Left lung (tissue), 10 donors: Measurements from ENCODE around the gene GMPPA. TPM values are rescaled to one million over a fixed set of nuclear protein-coding genes. Genes with fewer than 3 reads are reported as not detected.

Source experiments
- ATAC-seq: fragments of 200-7000 bp; cut with Tn5 transposase; one replicate; pipeline ENCODE4 v1.9.1; 2020; ENCODE audit warnings: moderate library complexity
- DNase-seq, 4 donors: peaks; one replicate each; pipeline ENCODE4 v3.0.0-alpha.2; 2013 to 2020
- H3K27ac ChIP-seq, 2 donors: fragments of 200-600 bp; sonication (generic) in 1 of 2; one replicate each; pipeline versions ENCODE4 v1.5.0 to v1.8.0; 2020 to 2021
- H3K27me3 ChIP-seq, 2 donors: fragments of 200-600 bp; sonication (generic) in 1 of 2; one replicate each; pipeline versions ENCODE4 v1.5.0 to v1.8.0; 2020 to 2021
- H3K36me3 ChIP-seq, 2 donors: fragments of 200-600 bp; sonication (generic) in 1 of 2; one replicate each; pipeline versions ENCODE4 v1.5.0 to v1.8.0; 2020 to 2021
- H3K4me1 ChIP-seq, 2 donors: fragments of 200-600 bp; one replicate each; pipeline ENCODE4 v1.8.0; 2021
- H3K4me3 ChIP-seq, 2 donors: fragments of 200-600 bp; sonication (generic) in 1 of 2; one replicate each; pipeline versions ENCODE4 v1.5.0 to v1.8.0; 2020 to 2021; ENCODE audit warnings: mild to moderate bottlenecking in 1 of 2
- H3K9me3 ChIP-seq, 2 donors: fragments of 200-600 bp; sonication (generic) in 1 of 2; one replicate each; pipeline versions ENCODE4 v1.5.0 to v1.8.0; 2020 to 2021
- intact Hi-C, 2 donors: fragments of 100-400 bp; cut with DNase I; formaldehyde crosslinking; loops; one replicate each; pipeline versions ENCODE4 v1.11.2 to v1.14.2; 2022
- polyA plus RNA-seq, 6 donors: library from polyadenylated mRNA; unstranded; fragments of 120-200 nt; gene quantifications; one replicate each; pipeline ENCODE4 v1.2.1, GENCODE V29; 2013; ENCODE audit not compliant: insufficient read length in 6 of 6
- total RNA-seq, 2 donors: library from RNA; stranded (reverse); fragmentation: NEBNext Ultra II Directional; extraction: Animal tissue kit (Norgen Biotek cat#: 25700); gene quantifications; one replicate each; pipeline ENCODE4 v1.2.1, GENCODE V29; 2021
- TF ChIP-seq, protein P1 (sequence below), 2 donors: fragments of 200-600 bp; sonication (generic) in 1 of 2; IDR thresholded peaks; one replicate each; pipeline versions ENCODE4 v1.5.0 to v1.8.0; 2021; ENCODE audit warnings: antibody characterized with exemption in 2 of 2
- donor health status: DM: no; HTN: yes; CAD: no.
- donor health status: DM: no; HTN: no; CAD: no.

The GMPPA gene
- total and polyA plus RNA-seq, 8 donors, result 20.6 to 50.1 (median 25.4) TPM

DNA sequence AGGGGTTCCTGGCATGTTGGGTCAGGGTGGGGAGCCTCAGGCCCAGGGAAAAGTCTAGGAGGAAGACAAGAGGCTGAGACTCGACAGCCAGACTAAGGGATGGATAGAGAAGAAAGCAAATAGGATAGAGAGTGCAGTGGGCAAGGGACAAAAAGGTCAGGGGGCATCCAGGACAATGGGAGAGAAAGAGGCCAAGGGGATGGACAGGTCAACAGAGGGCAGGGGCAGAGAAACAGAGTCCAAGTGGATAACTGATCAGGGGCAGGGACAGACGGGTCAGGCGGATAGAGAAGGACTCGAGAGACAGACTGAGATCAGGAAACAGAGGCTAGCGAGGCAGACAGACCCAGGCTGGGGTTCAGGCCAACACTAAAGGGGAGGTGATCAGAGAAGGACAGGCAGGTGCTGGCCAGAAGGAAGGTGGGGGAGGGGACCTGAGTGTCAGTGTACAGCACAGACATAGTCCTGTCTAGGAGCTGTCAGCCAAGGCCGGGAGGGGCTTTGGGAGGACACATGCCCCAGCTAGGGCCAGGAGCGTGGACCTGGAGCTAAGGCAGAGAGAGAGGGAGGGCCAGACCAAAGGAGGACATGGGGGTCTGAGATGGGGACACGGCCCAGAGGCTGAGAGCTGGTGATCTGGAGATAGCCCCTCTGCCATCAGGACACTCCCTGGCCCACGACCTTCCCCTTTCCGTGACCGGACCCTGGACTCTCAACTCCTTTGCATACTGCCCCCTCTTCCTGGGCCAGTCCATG lies 27.8 kb downstream of the GMPPA start:
- intact Hi-C loops, result loop anchor here in 1 of 2 donors (5.0 kb wide), 1 partner anchor 49 kb away; no protein-coding TSS in a partner anchor
- no peaks in the 10 kb centered on the region for H3K9me3 ChIP-seq
- H3K27me3 ChIP-seq, result peaks cover 52 to 100% of the 10 kb centered on the region in 2 donors
- TF ChIP-seq, protein P1, sequence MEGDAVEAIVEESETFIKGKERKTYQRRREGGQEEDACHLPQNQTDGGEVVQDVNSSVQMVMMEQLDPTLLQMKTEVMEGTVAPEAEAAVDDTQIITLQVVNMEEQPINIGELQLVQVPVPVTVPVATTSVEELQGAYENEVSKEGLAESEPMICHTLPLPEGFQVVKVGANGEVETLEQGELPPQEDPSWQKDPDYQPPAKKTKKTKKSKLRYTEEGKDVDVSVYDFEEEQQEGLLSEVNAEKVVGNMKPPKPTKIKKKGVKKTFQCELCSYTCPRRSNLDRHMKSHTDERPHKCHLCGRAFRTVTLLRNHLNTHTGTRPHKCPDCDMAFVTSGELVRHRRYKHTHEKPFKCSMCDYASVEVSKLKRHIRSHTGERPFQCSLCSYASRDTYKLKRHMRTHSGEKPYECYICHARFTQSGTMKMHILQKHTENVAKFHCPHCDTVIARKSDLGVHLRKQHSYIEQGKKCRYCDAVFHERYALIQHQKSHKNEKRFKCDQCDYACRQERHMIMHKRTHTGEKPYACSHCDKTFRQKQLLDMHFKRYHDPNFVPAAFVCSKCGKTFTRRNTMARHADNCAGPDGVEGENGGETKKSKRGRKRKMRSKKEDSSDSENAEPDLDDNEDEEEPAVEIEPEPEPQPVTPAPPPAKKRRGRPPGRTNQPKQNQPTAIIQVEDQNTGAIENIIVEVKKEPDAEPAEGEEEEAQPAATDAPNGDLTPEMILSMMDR (IDR thresholded peaks at IDR 0.05), result no peak
- H3K27ac ChIP-seq, result no peak overlapping the region
- H3K4me3 ChIP-seq, result no peak overlapping the region
- peaks cover 0 to 12% of the 10 kb centered on the region in 2 donors for H3K4me1 ChIP-seq
- H3K36me3 ChIP-seq, result no peaks in the 10 kb centered on the region
- ATAC-seq (no peak), DNase-seq (peak in 1 of 4 donors; percentile 55)

DNA sequence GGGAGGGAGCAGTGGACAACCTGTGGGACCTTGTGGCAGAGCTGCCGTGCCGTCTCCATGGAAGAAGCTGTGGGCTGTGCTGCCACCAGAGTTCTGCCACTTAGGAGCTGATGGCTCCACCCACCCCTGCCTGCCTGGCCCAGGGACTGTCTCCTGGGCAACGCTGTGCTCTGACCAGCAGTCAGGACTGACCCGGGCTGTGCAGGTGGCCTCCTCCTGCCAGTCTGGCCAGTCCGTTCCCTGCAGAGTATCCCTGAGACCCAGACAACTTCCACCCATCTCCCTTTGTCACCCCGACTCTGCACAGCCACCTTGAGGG lies 28.3 kb downstream of the GMPPA start:
- TF ChIP-seq, protein P1 (IDR thresholded peaks at IDR 0.05), result no peak
- Histone ChIP-seq H3K4me1 (peaks cover 0 to 12% of the 10 kb centered on the region in 2 donors), H3K4me3 (no peak overlapping the region), H3K27ac (no peak overlapping the region), H3K36me3 (no peaks in the 10 kb centered on the region), H3K27me3 (peaks cover 48 to 100% of the 10 kb centered on the region in 2 donors), H3K9me3 (no peaks in the 10 kb centered on the region)
- peak; percentile 65 for ATAC-seq
- DNase-seq, result peak in 1 of 4 donors; percentile 71
- intact Hi-C loops, result loop anchor here in 1 of 2 donors (5.0 kb wide), 1 partner anchor 50 kb away; no protein-coding TSS in a partner anchor

DNA sequence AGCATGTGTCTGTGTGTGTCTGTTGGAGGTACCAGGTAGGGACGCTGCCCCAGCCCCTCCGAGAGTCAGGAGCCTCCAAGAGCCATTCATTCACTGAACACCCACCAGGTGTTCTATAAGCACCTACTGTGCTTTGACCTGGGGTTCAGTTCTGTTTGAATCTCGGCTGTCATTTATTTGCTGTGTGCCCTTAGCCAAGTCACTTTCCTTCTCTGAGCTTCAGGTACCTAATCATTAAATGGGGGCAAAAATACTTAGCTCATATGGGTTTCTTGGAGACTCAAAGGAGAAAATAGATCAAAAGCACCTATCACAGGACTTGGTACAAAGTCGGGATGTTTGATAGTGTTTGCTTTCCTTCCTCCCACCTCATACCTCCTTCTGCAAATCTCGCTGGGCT lies 28.8 kb downstream of the GMPPA start:
- Histone ChIP-seq H3K4me3 (no peak overlapping the region), H3K4me1 (peaks cover 0 to 10% of the 10 kb centered on the region in 2 donors), H3K27ac (no peak overlapping the region), H3K27me3 (peaks cover 45 to 100% of the 10 kb centered on the region in 2 donors), H3K9me3 (no peaks in the 10 kb centered on the region), H3K36me3 (no peaks in the 10 kb centered on the region)
- TF ChIP-seq, protein P1 (IDR thresholded peaks at IDR 0.05), result no peak
- DNase-seq (no peak), ATAC-seq (no peak)
- intact Hi-C loops, result loop anchor here in 1 of 2 donors (5.0 kb wide), 1 partner anchor 50 kb away; no protein-coding TSS in a partner anchor

DNA sequence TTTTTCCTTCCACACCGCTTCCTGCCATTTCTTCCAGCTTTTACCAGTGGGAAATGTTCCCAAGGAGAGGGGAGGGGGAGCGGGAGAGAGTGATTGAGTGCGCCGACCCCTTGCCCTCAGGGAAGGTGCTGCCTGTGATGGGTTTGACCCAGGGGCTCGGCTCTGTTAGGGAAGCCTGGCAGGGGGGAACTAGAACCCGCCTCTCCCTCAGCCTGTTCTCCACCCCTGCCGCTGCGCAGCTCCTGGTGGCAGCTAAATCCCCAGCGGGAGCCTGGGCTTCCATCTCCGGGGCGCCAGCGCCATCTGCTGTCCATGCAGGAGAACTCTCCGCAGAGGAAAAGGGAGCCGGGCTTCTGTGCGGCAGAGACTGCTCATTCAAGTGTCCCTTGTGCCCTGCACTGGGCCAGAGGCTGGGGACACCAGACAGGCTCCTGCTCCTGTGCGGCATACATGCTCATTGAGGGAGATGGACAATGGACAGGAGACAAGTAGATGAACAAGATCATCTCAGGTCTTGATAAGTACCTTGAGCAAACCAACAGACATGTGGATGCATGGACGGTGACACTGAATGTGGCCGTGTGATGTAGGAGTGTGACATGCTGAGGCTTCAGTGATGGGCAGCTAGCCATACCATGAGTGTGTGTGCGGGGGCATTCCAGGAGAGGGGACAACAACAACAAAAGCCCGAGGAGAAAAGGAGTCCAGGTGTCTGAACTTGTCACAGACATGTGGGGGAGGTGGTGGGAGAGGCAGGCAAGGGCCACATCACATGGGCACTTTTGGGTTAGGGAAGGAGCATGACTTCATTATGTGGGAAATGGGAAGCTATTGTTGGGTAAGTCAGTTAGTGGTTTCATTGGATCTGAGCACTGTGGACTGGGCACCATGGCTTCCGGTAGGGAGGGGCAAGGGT lies 31.6 kb downstream of the GMPPA start:
- Histone ChIP-seq H3K9me3 (no peaks in the 10 kb centered on the region), H3K4me3 (no peak overlapping the region), H3K36me3 (no peaks in the 10 kb centered on the region), H3K4me1 (peaks cover 0 to 3% of the 10 kb centered on the region in 2 donors), H3K27me3 (peaks cover 18 to 82% of the 10 kb centered on the region in 2 donors), H3K27ac (no peak overlapping the region)
- peak; percentile 85 to 97 (median 90) for DNase-seq
- intact Hi-C loops, result loop anchor here in 1 of 2 donors (2.0 kb wide), 1 partner anchor 128 kb away; no protein-coding TSS in a partner anchor
- TF ChIP-seq, protein P1 (IDR thresholded peaks at IDR 0.05), result peak; percentile 91 to 95
- peak; percentile 98 for ATAC-seq
